HG02642 (cell line): ENCODE results near the gene MAD1L1.

Experiments used
- ATAC-seq: cut with Tn5 transposase; IDR thresholded peaks from one replicate; pipeline ENCODE4 v1.9.1; 2021; ENCODE audit warnings: mild to moderate bottlenecking; ENCODE audit not compliant: unreplicated experiment, poor library complexity

MAD1L1 gene

GRCh38 chr7:1898628-1899185 lies 334.0 kb downstream of the MAD1L1 start:
- no peak for ATAC-seq

GRCh38 chr7:1897861-1898627 lies 334.7 kb downstream of the MAD1L1 start:
- no peak for ATAC-seq

- no peak for ATAC-seq
Observed at GRCh38 chr7:1897076-1897860, 335.5 kb downstream of the MAD1L1 start.

GRCh38 chr7:1895664-1896515 lies 336.9 kb downstream of the MAD1L1 start:
- no peak for ATAC-seq

- ATAC-seq = no peak
Observed at GRCh38 chr7:1894906-1895663, 337.7 kb downstream of the MAD1L1 start.

- ATAC-seq = no peak
Observed at GRCh38 chr7:1894313-1894900, 338.3 kb downstream of the MAD1L1 start.

GRCh38 chr7:1893451-1893850 lies 339.3 kb downstream of the MAD1L1 start:
- ATAC-seq = no peak

- ATAC-seq = no peak
Observed at GRCh38 chr7:1893036-1893435, 339.7 kb downstream of the MAD1L1 start.

- ATAC-seq = no peak
Observed at GRCh38 chr7:1892011-1892965, 340.5 kb downstream of the MAD1L1 start.

- ATAC-seq = no peak
Observed at GRCh38 chr7:1890289-1891235, 342.2 kb downstream of the MAD1L1 start.

GRCh38 chr7:1889556-1890181 lies 343.1 kb downstream of the MAD1L1 start:
- no peak for ATAC-seq

GRCh38 chr7:1889091-1889490 lies 343.7 kb downstream of the MAD1L1 start:
- no peak for ATAC-seq

GRCh38 chr7:1888425-1888824 lies 344.3 kb downstream of the MAD1L1 start:
- no peak for ATAC-seq

- ATAC-seq = no peak
Observed at GRCh38 chr7:1887251-1887650, 345.5 kb downstream of the MAD1L1 start.

- ATAC-seq = no peak
Observed at GRCh38 chr7:1886361-1887064, 346.2 kb downstream of the MAD1L1 start.
